ENCODE measurements around the gene YWHAG.

- TF ChIP-seq FOXK2 (IDR thresholded peaks at IDR 0.05), result no peak
- no peak for TF ChIP-seq FOXA1 (IDR thresholded peaks at IDR 0.05)
- no peak for TF ChIP-seq LEF1 (IDR thresholded peaks at IDR 0.05; ENCODE audit: borderline replicate concordance)
- no peak for TF ChIP-seq CTBP1 (IDR thresholded peaks at IDR 0.05; ENCODE audit: borderline replicate concordance)
- TF ChIP-seq ZNF384 (IDR thresholded peaks at IDR 0.05), result no peak
- no peak for TF ChIP-seq ARNT (IDR thresholded peaks at IDR 0.05)
- no peak for TF ChIP-seq FOXM1 (IDR thresholded peaks at IDR 0.05; ENCODE audit: borderline replicate concordance)
- no peak for TF ChIP-seq PKNOX1 (IDR thresholded peaks at IDR 0.05)
Measured at GRCh38 chr7:76336094-76336493, 22.7 kb downstream of the YWHAG start.
